ENCODE data around the gene BCDIN3D. TPM values are rescaled to one million over a fixed set of nuclear protein-coding genes. Genes with fewer than 3 reads are reported as not detected.

The BCDIN3D gene
- total and polyA plus RNA-seq, 2 donors (not counting 3 experiments of a cell fraction or from before 2014, with no cell fraction given): 1.8 to 3.1 TPM

GRCh38 chr12:49789992-49790391 lies 52.9 kb downstream of the BCDIN3D start:
- TF ChIP-seq CTCF (IDR thresholded peaks at IDR 0.05; ENCODE audit: extremely low read depth in 1 of 2, insufficient read depth in 1 of 2, low read depth in 1 of 2, low read length in 2 of 2) (peak in 1 of 2 donors; percentile 21), EZH2 (IDR thresholded peaks at IDR 0.05; ENCODE audit: borderline replicate concordance, low read depth, low read length, severe bottlenecking) (no peak), MAX (IDR thresholded peaks at IDR 0.05; ENCODE audit: insufficient read depth, insufficient read length) (no peak), POLR2A (IDR thresholded peaks at IDR 0.05; ENCODE audit: low read depth, low read length) (no peak)
- FAIRE-seq: peak; percentile 35
- intact Hi-C loops (cut with micrococcal nuclease): no loop called here

GRCh38 chr12:49787672-49788071 lies 55.2 kb downstream of the BCDIN3D start:
- H3K27me3 ChIP-seq (ENCODE audit: control insufficient read depth in 2 of 2, insufficient read depth in 2 of 2, low read length in 2 of 2): no peaks in the 10 kb centered on the region
- BruUV-seq (replicated peaks): no TSS peak
- no peaks in the 10 kb centered on the region for H3K9me3 ChIP-seq (replicated peaks; ENCODE audit: control insufficient read depth, insufficient read depth, low read length)
- H3K79me2 ChIP-seq (ENCODE audit: control insufficient read depth, insufficient read depth, low read length): no peaks in the 10 kb centered on the region
- H3K4me3 ChIP-seq (replicated peaks in 1 of 3; ENCODE audit: insufficient read depth in 1 of 3, low read depth in 1 of 3, low read length in 3 of 3): no peak overlapping the region
- peaks cover 0 to 5% of the 10 kb centered on the region in 2 experiments for H3K36me3 ChIP-seq (ENCODE audit: control insufficient read depth in 2 of 2, extremely low read depth in 1 of 2, insufficient read depth in 2 of 2, low read length in 2 of 2)
- no peak overlapping the region for H3K27ac ChIP-seq (ENCODE audit: insufficient read depth, low read depth, low read length)
- H2AFZ ChIP-seq (ENCODE audit: low read depth, low read length): no peak overlapping the region
- intact Hi-C loops (cut with micrococcal nuclease): no loop called here
- ChIA-PET POLR2A (no interaction called here), CTCF (no interaction called here)
- DNase-seq (ENCODE audit: low read depth, low spot score) (no peak), FAIRE-seq (no peak)
- no peaks in the 10 kb centered on the region for H3K9me1 ChIP-seq (replicated peaks; ENCODE audit: control insufficient read depth, extremely low read depth, insufficient read depth, low read length)
- no peaks in the 10 kb centered on the region for H4K20me1 ChIP-seq (replicated peaks; ENCODE audit: control insufficient read depth, extremely low read depth, insufficient read depth, low read length)
- peaks cover 36% of the 10 kb centered on the region for H3K4me1 ChIP-seq (ENCODE audit: control insufficient read depth, extremely low read depth, insufficient read depth, low read length)
- TF ChIP-seq MAX (IDR thresholded peaks at IDR 0.05; ENCODE audit: insufficient read depth, insufficient read length): no peak
- no peak for TF ChIP-seq POLR2A (IDR thresholded peaks at IDR 0.05; ENCODE audit: low read depth, low read length)
- TF ChIP-seq GATA2 (IDR thresholded peaks at IDR 0.05; ENCODE audit: insufficient read depth, insufficient read length, low read depth, low read length): no peak
- no peak for TF ChIP-seq CTCF (IDR thresholded peaks at IDR 0.05; ENCODE audit: extremely low read depth in 1 of 2, insufficient read depth in 1 of 2, low read depth in 1 of 2, low read length in 2 of 2)
- TF ChIP-seq POLR2AphosphoS5 (IDR thresholded peaks at IDR 0.05; ENCODE audit: insufficient read depth, low read depth, low read length): no peak
- no peak for TF ChIP-seq FOS (IDR thresholded peaks at IDR 0.05; ENCODE audit: borderline replicate concordance, insufficient read depth, low read length)
- no peak for TF ChIP-seq JUN (IDR thresholded peaks at IDR 0.05; ENCODE audit: borderline replicate concordance, insufficient read depth, insufficient read length, low read depth)
- TF ChIP-seq EZH2 (IDR thresholded peaks at IDR 0.05; ENCODE audit: borderline replicate concordance, low read depth, low read length, severe bottlenecking): no peak
- no peak for TF ChIP-seq MYC (IDR thresholded peaks at IDR 0.05; ENCODE audit: low read depth, low read length)
- dilution Hi-C loops (cut with MboI; ENCODE audit: extremely low pct_ligation_motif_present, low sequenced_read_pairs): no loop called here
- H3K9ac ChIP-seq (replicated peaks; ENCODE audit: extremely low read depth, insufficient read depth, low read length): no peak overlapping the region
- no peak overlapping the region for H3K4me2 ChIP-seq (ENCODE audit: insufficient read depth, low read length)

More at GRCh38 chr12:49789992-49790391, 52.9 kb downstream of the BCDIN3D start:
- H3K36me3 ChIP-seq (ENCODE audit: control insufficient read depth in 2 of 2, extremely low read depth in 1 of 2, insufficient read depth in 2 of 2, low read length in 2 of 2): peaks cover 0 to 15% of the 10 kb centered on the region in 2 experiments
- no peaks in the 10 kb centered on the region for H3K9me3 ChIP-seq (replicated peaks; ENCODE audit: control insufficient read depth, insufficient read depth, low read length)
- no peaks in the 10 kb centered on the region for H3K9me1 ChIP-seq (replicated peaks; ENCODE audit: control insufficient read depth, extremely low read depth, insufficient read depth, low read length)
- H3K27me3 ChIP-seq (ENCODE audit: control insufficient read depth in 2 of 2, insufficient read depth in 2 of 2, low read length in 2 of 2): no peaks in the 10 kb centered on the region
- peaks cover 14% of the 10 kb centered on the region for H3K4me1 ChIP-seq (ENCODE audit: control insufficient read depth, extremely low read depth, insufficient read depth, low read length)
- peak; percentile 42 for DNase-seq (ENCODE audit: low read depth, low spot score)
- H3K27ac ChIP-seq (ENCODE audit: insufficient read depth, low read depth, low read length): no peak overlapping the region
- BruUV-seq (replicated peaks): no TSS peak
- dilution Hi-C loops (cut with MboI; ENCODE audit: extremely low pct_ligation_motif_present, low sequenced_read_pairs): no loop called here
- CTCF ChIA-PET: interaction anchor here (0.7 to 1.0 kb wide), 2 partner anchors 47 to 48 kb away, joined by 3 to 4 read pairs; no protein-coding TSS in a partner anchor
- no peak overlapping the region for H3K4me2 ChIP-seq (ENCODE audit: insufficient read depth, low read length)
- POLR2A ChIA-PET: no interaction called here
- H3K9ac ChIP-seq (replicated peaks; ENCODE audit: extremely low read depth, insufficient read depth, low read length): no peak overlapping the region
- no peaks in the 10 kb centered on the region for H4K20me1 ChIP-seq (replicated peaks; ENCODE audit: control insufficient read depth, extremely low read depth, insufficient read depth, low read length)
- no peaks in the 10 kb centered on the region for H3K79me2 ChIP-seq (ENCODE audit: control insufficient read depth, insufficient read depth, low read length)
- H3K4me3 ChIP-seq (replicated peaks in 1 of 3; ENCODE audit: insufficient read depth in 1 of 3, low read depth in 1 of 3, low read length in 3 of 3): no peak overlapping the region
- H2AFZ ChIP-seq (ENCODE audit: low read depth, low read length): no peak overlapping the region
